ENCODE results near the gene HID1. TPM values are rescaled to one million over a fixed set of nuclear protein-coding genes. Genes with fewer than 3 reads are reported as not detected.

Gene HID1
- polyA plus RNA-seq, 2 of the 4 experiments (the other 2 are of a cell fraction) = 5.2 to 11.7 TPM

GRCh38 chr17:75005291-75005690, 32.7 kb upstream of the HID1 start:
- POLR2A ChIA-PET = interaction anchor here (0.6 kb wide), 2 partner anchors 43 to 850 kb away, joined by 3 to 7 read pairs; partner anchors contain the start of gene WBP2
- ATAC-seq (no peak), FAIRE-seq (no peak), DNase-seq (ENCODE audit: low read depth in 1 of 2, low spot score in 1 of 2) (no peak)
- H3K4me1 ChIP-seq = no peaks in the 10 kb centered on the region
- TF ChIP-seq HOXB5 (CRISPR knock-in tag; IDR thresholded peaks at IDR 0.05) (no peak), SMC3 (IDR thresholded peaks at IDR 0.05) (no peak), PHF8 (IDR thresholded peaks at IDR 0.05; ENCODE audit: borderline replicate concordance, low read depth) (no peak), ZSCAN20 (CRISPR knock-in tag; IDR thresholded peaks at IDR 0.05) (no peak), ZNF302 (CRISPR knock-in tag; IDR thresholded peaks at IDR 0.05) (no peak), HOXB13 (CRISPR knock-in tag; IDR thresholded peaks at IDR 0.05; ENCODE audit: low read depth) (no peak), ESRRA (IDR thresholded peaks at IDR 0.05; ENCODE audit: borderline replicate concordance, low read length) (no peak), JUN (IDR thresholded peaks at IDR 0.05) (no peak), MAZ (IDR thresholded peaks at IDR 0.05; ENCODE audit: borderline replicate concordance, low read depth, low read length) (no peak), MAFK (IDR thresholded peaks at IDR 0.05; ENCODE audit: partially characterized antibody) (no peak), HES2 (IDR thresholded peaks at IDR 0.05) (no peak), BHLHE40 (IDR thresholded peaks at IDR 0.05; ENCODE audit: low read depth, low read length) (no peak), ZFP36 (IDR thresholded peaks at IDR 0.05; ENCODE audit: borderline replicate concordance, partially characterized antibody) (no peak), KDM1A (IDR thresholded peaks at IDR 0.05; ENCODE audit: low read depth) (no peak), BCL3 (IDR thresholded peaks at IDR 0.05) (no peak), E2F6 (IDR thresholded peaks at IDR 0.05; ENCODE audit: borderline replicate concordance, low read depth) (no peak)
- H3K4me2 ChIP-seq = no peak overlapping the region
- no peaks in the 10 kb centered on the region for H3K9me3 ChIP-seq
- no peak overlapping the region for H3K4me3 ChIP-seq
- CTCF ChIA-PET = interaction anchor here (0.6 to 19.2 kb wide), 7 partner anchors 10 to 197 kb away, joined by 3 to 404 read pairs (median 7); partner anchors contain the start of genes CDR2L, HID1, NT5C and OTOP2
- H3K27ac ChIP-seq = no peak overlapping the region
- WGBS (ENCODE audit: missing lambda C conversion rate) = 87% methylated on average over 8 of the region's 8 CpGs

GRCh38 chr17:75004371-75004770, 31.8 kb upstream of the HID1 start:
- no peak overlapping the region for H3K27ac ChIP-seq
- ChIA-PET POLR2A (interaction anchor here (2.0 kb wide), 2 partner anchors 8 to 16 kb away, joined by 4 to 11 read pairs; partner anchors contain the start of gene MRPL58), CTCF (interaction anchor here (0.6 to 19.2 kb wide), 9 partner anchors 2 to 263 kb away, joined by 3 to 404 read pairs (median 4); partner anchors contain the start of genes CDR2L, HID1, MRPL58 and NT5C)
- FAIRE-seq (no peak), ATAC-seq (no peak), DNase-seq (ENCODE audit: low read depth in 1 of 2, low spot score in 1 of 2) (no peak)
- no peak overlapping the region for H3K4me2 ChIP-seq
- WGBS (ENCODE audit: missing lambda C conversion rate) = 93% methylated on average over 3 of the region's 3 CpGs
- H3K9me3 ChIP-seq = no peaks in the 10 kb centered on the region
- TF ChIP-seq ZNF302 (CRISPR knock-in tag; IDR thresholded peaks at IDR 0.05) (no peak), ATOH8 (CRISPR knock-in tag; IDR thresholded peaks at IDR 0.05; ENCODE audit: low read depth) (no peak), MYC (IDR thresholded peaks at IDR 0.05; ENCODE audit: borderline replicate concordance, low read length) (no peak), KDM1A (IDR thresholded peaks at IDR 0.05; ENCODE audit: low read depth) (no peak), JUN (IDR thresholded peaks at IDR 0.05) (no peak), ZC3H11A (IDR thresholded peaks at IDR 0.05) (no peak), BHLHE40 (IDR thresholded peaks at IDR 0.05; ENCODE audit: low read depth, low read length) (no peak), HMGXB4 (CRISPR knock-in tag; IDR thresholded peaks at IDR 0.05; ENCODE audit: borderline replicate concordance) (no peak), POLR2AphosphoS2 (conservative IDR thresholded peaks at IDR 0.05; ENCODE audit: low read length) (no peak)
- H3K4me1 ChIP-seq = no peaks in the 10 kb centered on the region
- H3K4me3 ChIP-seq = no peak overlapping the region

Data from A549 (cell line).